A673 (cell line): ENCODE measurements around the gene IKBIP. TPM values are rescaled to one million over a fixed set of nuclear protein-coding genes. Genes with fewer than 3 reads are reported as not detected.
A peak's percentile ranks its signal among the peaks of the same experiment; 100 is the strongest.
"Not testable (repeated sequence)": the region's sequence is repeated elsewhere in the genome, so short reads cannot be mapped to it uniquely, and the experiment has no call there.

ENCODE experiments used
- BruUV-seq: library from RNA; stranded (reverse); fragments of 400-500 nt; replicated peaks from 2 replicates; lab custom pipeline; 2021; lab: Mats Ljungman, UMichigan
- CTCF ChIA-PET: fragments of 300-600 bp; sonication (Branson Sonifier 250); formaldehyde crosslinking; loops from one replicate; lab custom pipeline; 2022; ENCODE audit warnings: antibody characterized with exemption; lab: Charles Lee
- POLR2A ChIA-PET: fragments of 300-600 bp; sonication (Branson Sonifier 250); formaldehyde crosslinking; loops from one replicate; lab custom pipeline; 2022; ENCODE audit warnings: antibody characterized with exemption; ENCODE audit not compliant: low non-redundant PET; lab: Charles Lee
- DNase-seq: peaks from one replicate; pipeline ENCODE4 v3.0.0-alpha.2; 2015; ENCODE audit warnings: low spot score
- H3K27ac ChIP-seq: fragments of 200-600 bp; sonication (generic); 2 replicates; pipeline ENCODE4 v1.5.1; 2016; ENCODE audit warnings: mixed run types, low read depth, mild to moderate bottlenecking, mixed read lengths, antibody characterized with exemption, low read length; ENCODE audit not compliant: poor library complexity, severe bottlenecking
- H3K27me3 ChIP-seq: fragments of 200-600 bp; sonication (generic); replicated peaks from 2 replicates; pipeline ENCODE4 v1.6.1; 2017; ENCODE audit warnings: mixed run types, low read depth, mild to moderate bottlenecking, mixed read lengths, antibody characterized with exemption, low read length; ENCODE audit not compliant: insufficient read depth, poor library complexity
- H3K36me3 ChIP-seq: fragments of 200-600 bp; sonication (generic); 2 replicates; pipeline ENCODE4 v1.6.1; 2016; ENCODE audit warnings: mixed run types, mild to moderate bottlenecking, mixed read lengths, antibody characterized with exemption, low read length; ENCODE audit not compliant: insufficient read depth, poor library complexity, severe bottlenecking
- H3K4me1 ChIP-seq: fragments of 200-600 bp; sonication (generic); 2 replicates; pipeline ENCODE4 v1.6.1; 2017; ENCODE audit warnings: mixed run types, mild to moderate bottlenecking, mixed read lengths, antibody characterized with exemption, low read length; ENCODE audit not compliant: insufficient read depth, poor library complexity, severe bottlenecking
- H3K4me3 ChIP-seq: fragments of 200-600 bp; sonication (generic); 2 replicates; pipeline ENCODE4 v1.5.1; 2016; ENCODE audit warnings: low read depth, mixed run types, mild to moderate bottlenecking, mixed read lengths, low read length; ENCODE audit not compliant: poor library complexity, severe bottlenecking
- H3K9me3 ChIP-seq: fragments of 200-600 bp; sonication (generic); 2 replicates; pipeline ENCODE4 v1.6.1; 2016; ENCODE audit warnings: mixed run types, low read depth, mild to moderate bottlenecking, mixed read lengths, antibody characterized with exemption, low read length; ENCODE audit not compliant: poor library complexity, severe bottlenecking
- CTCF ChIP-seq: fragments of 300-800, 200-600 bp; sonication (generic); conservative IDR thresholded peaks from 2 replicates; pipeline ENCODE4 v1.5.1; 2017; ENCODE audit warnings: low read depth, mild to moderate bottlenecking, antibody characterized with exemption, low read length, moderate library complexity, mixed read lengths
- EZH2 ChIP-seq: fragments of 200-600 bp; sonication (generic); IDR thresholded peaks from 2 replicates; pipeline ENCODE4 v1.6.1; 2017; ENCODE audit warnings: borderline replicate concordance, low read depth, mild to moderate bottlenecking, mixed read lengths, antibody characterized with exemption, low read length; ENCODE audit not compliant: poor library complexity, severe bottlenecking
- intact Hi-C: fragments of 100-400 bp; cut with micrococcal nuclease; formaldehyde crosslinking; loops from one replicate; pipeline ENCODE4 v1.10.0; 2022; ENCODE audit not compliant: unreplicated experiment
- total RNA-seq: library from RNA; stranded (reverse); gene quantifications from 2 replicates; pipeline ENCODE4 v1.2.3, GENCODE V29; 2021

Gene IKBIP
- total RNA-seq, 1 experiment from 2014 or later, result 23.2 TPM

DNA sequence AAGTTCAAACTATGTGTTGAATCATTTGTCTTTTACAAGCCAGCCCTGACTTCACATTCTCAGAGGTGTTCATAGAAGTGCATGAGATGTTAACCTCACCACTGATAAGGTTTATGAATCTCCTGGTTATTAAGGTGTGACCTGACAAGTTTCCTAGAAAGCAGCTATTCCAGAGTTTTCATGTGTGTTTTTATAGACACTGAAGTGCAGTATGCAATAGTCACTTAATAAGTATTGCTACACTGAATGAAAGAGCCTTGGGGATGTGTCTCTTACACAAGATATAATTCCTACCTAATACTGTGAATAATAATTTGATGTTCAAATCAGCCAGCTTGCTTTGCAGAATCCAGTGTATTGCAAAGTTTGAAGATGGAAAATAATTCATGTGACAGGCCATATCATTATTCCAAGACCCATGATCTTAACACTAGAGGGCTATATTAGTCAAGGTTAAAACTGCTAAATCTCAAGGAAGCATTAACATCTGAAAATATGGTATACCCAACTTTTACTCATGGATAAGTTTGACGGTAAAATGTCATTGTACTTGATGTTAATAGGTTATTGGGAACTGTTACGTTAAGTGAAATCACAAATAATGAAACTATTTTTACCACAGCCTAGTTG lies 38.1 kb downstream of the IKBIP start:
- ChIA-PET CTCF (no interaction called here), POLR2A (interaction anchor here (0.7 kb wide), 1 partner anchor 21 kb away, joined by 3 read pairs; no protein-coding TSS in a partner anchor)
- BruUV-seq, result no TSS peak
- peak; percentile 25; the same call in 1 of the 2 replicates for TF ChIP-seq CTCF
- no peak for TF ChIP-seq EZH2
- Histone ChIP-seq H3K27me3 (no peaks in the 10 kb centered on the region), H3K4me3 (no peak overlapping the region), H3K9me3 (no peaks in the 10 kb centered on the region), H3K4me1 (no peaks in the 10 kb centered on the region), H3K27ac (no peak overlapping the region), H3K36me3 (peaks cover 31% of the 10 kb centered on the region)
- DNase-seq, result no peak
- intact Hi-C loops, result no loop called here

- Histone ChIP-seq H3K36me3 (peaks cover 76% of the 10 kb centered on the region), H3K4me3 (no peak overlapping the region), H3K27ac (no peak overlapping the region), H3K4me1 (no peaks in the 10 kb centered on the region), H3K9me3 (no peaks in the 10 kb centered on the region), H3K27me3 (no peaks in the 10 kb centered on the region)
- intact Hi-C loops, result loop anchor here (5.0 kb wide), 1 partner anchor 40 kb away; the partner anchor contains the start of gene IKBIP
- TF ChIP-seq EZH2, result no peak
- TF ChIP-seq CTCF, result no peak
- POLR2A ChIA-PET, result no interaction called here
- CTCF ChIA-PET, result no interaction called here
- BruUV-seq, result no TSS peak
- no peak for DNase-seq
These were observed 42.7 kb downstream of the IKBIP start for GRCh38 chr12:98601924-98602323.

DNA sequence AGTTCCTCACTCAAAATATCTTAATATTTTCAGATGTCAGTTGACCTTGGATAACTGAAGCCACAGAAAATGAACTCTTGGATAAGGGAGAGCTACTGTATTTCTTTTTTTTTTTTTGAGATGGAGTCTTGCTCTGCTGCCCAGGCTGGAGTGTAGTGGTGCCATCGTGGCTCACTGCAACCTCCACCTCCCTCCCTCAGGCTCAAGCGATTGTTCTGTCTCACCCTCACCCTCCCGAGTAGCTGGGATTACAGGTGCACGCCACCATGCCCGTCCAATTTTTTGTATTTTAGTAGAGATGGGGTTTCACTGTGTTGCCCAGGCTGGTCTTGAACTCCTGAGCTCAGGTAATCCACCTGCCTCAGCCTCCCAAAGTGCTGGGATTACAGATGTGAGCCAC lies 47.3 kb downstream of the IKBIP start:
- intact Hi-C loops, H3K27ac ChIP-seq, DNase-seq, H3K4me3 ChIP-seq, H3K9me3 ChIP-seq, H3K27me3 ChIP-seq, BruUV-seq, CTCF ChIA-PET: not testable (repeated sequence)
- Histone ChIP-seq H3K4me1 (peaks cover 12% of the 10 kb centered on the region), H3K36me3 (peaks cover 72% of the 10 kb centered on the region)
- POLR2A ChIA-PET, result interaction anchor here (0.6 kb wide), 1 partner anchor 165 kb away, joined by 3 read pairs; no protein-coding TSS in a partner anchor
